HepG2 (cell line): ENCODE data around the gene LYRM7. TPM values are rescaled to one million over a fixed set of nuclear protein-coding genes. Genes with fewer than 3 reads are reported as not detected.

ENCODE experiments used
- ATAC-seq: fragments of 200-7000 bp; cut with Tn5 transposase; 3 replicates; pipeline ENCODE4 v1.9.1; 2020; ENCODE audit warnings: mild to moderate bottlenecking, moderate library complexity
- BruUV-seq: library from RNA; stranded (reverse); fragments of 400-500 nt; replicated peaks from 2 replicates; lab custom pipeline; 2021; lab: Mats Ljungman, UMichigan
- CTCF ChIA-PET: fragments of 300-600 bp; formaldehyde crosslinking; extraction: SDS; loops from one replicate; lab custom pipeline; 2021; ENCODE audit warnings: low total read pairs, inconsistent platforms, low intra/inter-chr PET ratio; lab: Yijun Ruan, JAX
- POLR2A ChIA-PET: fragments of 350-600 bp; sonication (Branson Sonifier 250); formaldehyde crosslinking; loops from one replicate; lab custom pipeline; 2020; ENCODE audit warnings: antibody characterized with exemption, inconsistent platforms; lab: Yijun Ruan, JAX
- DNase-seq: peaks from one replicate; pipeline ENCODE4 v3.0.0-alpha.2; 2015; ENCODE audit warnings: low spot score
- FAIRE-seq: peaks from 3 replicates; lab custom pipeline; 2011; peaks lifted over from hg19 to GRCh38; lab: Jason Lieb, UNC
- H2AFZ ChIP-seq: one replicate; pipeline ENCODE4 v1.6.1; 2011; ENCODE audit warnings: low read length, inconsistent platforms
- H3K27ac ChIP-seq: fragments of 300-600 bp; 3 replicates; pipeline ENCODE4 v1.8.0; 2011; ENCODE audit warnings: mixed run types, mild to moderate bottlenecking, mixed read lengths, low read length, inconsistent platforms; ENCODE audit not compliant: insufficient read depth; ENCODE audit errors: extremely low read length
- H3K27me3 ChIP-seq, 2 experiments: fragments of 200-600 bp in 1 of 2; 2 replicates in 1 of 2; 3 replicates in 1 of 2; pipeline versions ENCODE4 v1.6.0 to v1.8.0; 2011; ENCODE audit warnings: low read length in 2 of 2, mild to moderate bottlenecking in 2 of 2, moderate library complexity in 2 of 2, inconsistent platforms in 1 of 2; ENCODE audit not compliant: insufficient read depth in 2 of 2, control insufficient read depth in 1 of 2
- H3K36me3 ChIP-seq, 2 experiments: fragments of 200-600 bp in 1 of 2; replicated peaks in 1 of 2; 2 replicates in 1 of 2; 3 replicates in 1 of 2; pipeline versions ENCODE4 v1.5.1 to v1.8.0; 2011; ENCODE audit warnings: low read length in 2 of 2, inconsistent platforms in 1 of 2; ENCODE audit not compliant: insufficient read depth in 2 of 2, control insufficient read depth in 1 of 2
- H3K4me1 ChIP-seq: 2 replicates; pipeline ENCODE4 v1.5.1; 2012; ENCODE audit warnings: low read length, inconsistent platforms; ENCODE audit not compliant: insufficient read depth
- H3K4me2 ChIP-seq: 2 replicates; pipeline ENCODE4 v1.6.0; 2011; ENCODE audit warnings: low read depth, low read length, inconsistent platforms
- H3K4me3 ChIP-seq, 3 experiments: fragments of 200-600 bp in 1 of 3; sonication (generic), shearing (Covaris generic) in 1 of 3; replicated peaks in 1 of 3; 2 replicates each; pipeline ENCODE4 v1.5.1; 2011 to 2016; ENCODE audit warnings: low read length in 3 of 3, inconsistent platforms in 2 of 3, low read depth in 2 of 3, mild to moderate bottlenecking in 2 of 3, control low read depth in 1 of 3, mixed read lengths in 1 of 3; ENCODE audit not compliant: insufficient read depth in 1 of 3
- H3K79me2 ChIP-seq: one replicate; pipeline ENCODE4 v1.6.1; 2011; ENCODE audit warnings: low read length, inconsistent platforms; ENCODE audit not compliant: insufficient read depth
- H3K9ac ChIP-seq: 2 replicates; pipeline ENCODE4 v1.6.0; 2011; ENCODE audit warnings: mild to moderate bottlenecking, low read depth, low read length, inconsistent platforms; ENCODE audit not compliant: insufficient read depth
- H3K9me3 ChIP-seq: 2 replicates; pipeline ENCODE4 v1.5.1; 2012; ENCODE audit warnings: mild to moderate bottlenecking, low read length
- H4K20me1 ChIP-seq: 2 replicates; pipeline ENCODE4 v1.6.0; 2011; ENCODE audit warnings: inconsistent platforms, mild to moderate bottlenecking, low read length, moderate library complexity; ENCODE audit not compliant: insufficient read depth
- CBX2 ChIP-seq, 2 experiments: fragments of 200-600 bp in 1 of 2; sonication (generic); formaldehyde crosslinking in 1 of 2; IDR thresholded peaks; 2 replicates each; pipeline versions ENCODE4 v1.7.0 to v1.8.1; 2018 to 2022; ENCODE audit warnings: low read depth in 2 of 2, low read length in 1 of 2, mild to moderate bottlenecking in 1 of 2, missing genetic modification reagents in 1 of 2
- HES4 ChIP-seq: sonication (generic); formaldehyde crosslinking; IDR thresholded peaks from 2 replicates; pipeline ENCODE4 v1.9.0; 2021; ENCODE audit warnings: mild to moderate bottlenecking, missing genetic modification reagents, borderline replicate concordance
- MAFG ChIP-seq: sonication (generic); formaldehyde crosslinking; IDR thresholded peaks from 2 replicates; pipeline ENCODE4 v1.5.1; 2020; ENCODE audit warnings: mild to moderate bottlenecking, missing genetic modification reagents
- ZNF263 ChIP-seq: sonication (generic); formaldehyde crosslinking; IDR thresholded peaks from 2 replicates; pipeline ENCODE4 v1.4.0; 2020; ENCODE audit warnings: missing genetic modification reagents
- ZNF337 ChIP-seq: sonication (generic); formaldehyde crosslinking; IDR thresholded peaks from 2 replicates; pipeline ENCODE4 v1.5.1; 2020; ENCODE audit warnings: missing genetic modification reagents, low read depth, mild to moderate bottlenecking, borderline replicate concordance
- ZNF670 ChIP-seq: sonication (generic); formaldehyde crosslinking; IDR thresholded peaks from 2 replicates; pipeline ENCODE4 v1.8.0; 2022; ENCODE audit warnings: mild to moderate bottlenecking, missing genetic modification reagents, borderline replicate concordance
- ZNF839 ChIP-seq: sonication (generic); formaldehyde crosslinking; IDR thresholded peaks from 2 replicates; pipeline ENCODE4 v1.4.0; 2020; ENCODE audit warnings: missing genetic modification reagents, mild to moderate bottlenecking, borderline replicate concordance
- WGBS: methylation state at CpG from one replicate; pipeline ENCODE4 v1.1.6; 2017; ENCODE audit warnings: low lambda C conversion rate; 5-methylcytosine and 5-hydroxymethylcytosine counted together
- in situ Hi-C: cut with HindIII; loops from 2 replicates; pipeline ENCODE4 v1.10.0; 2017; ENCODE audit warnings: low pct_unique_long_range_greater_than_20kb; ENCODE audit not compliant: extremely low pct_ligation_motif_present
- intact Hi-C: fragments of 100-400 bp; cut with micrococcal nuclease; formaldehyde crosslinking; loops from one replicate; pipeline ENCODE4 v1.10.0; 2022; ENCODE audit not compliant: unreplicated experiment
- polyA plus RNA-seq, 8 experiments: library from polyadenylated mRNA; depleted of rRNA in 3 of 8; stranded (reverse) in 7 of 8; unstranded in 1 of 8; fragments of >200 nt; fragmentation: Illumina TruSeq in 4 of 8; extraction: Trizol in 4 of 8; gene quantifications; 2 replicates each; pipeline versions ENCODE4 v1.2.1 to v1.2.3, GENCODE V29; 2011 to 2016; ENCODE audit warnings: low read depth in 4 of 8, missing spikeins in 1 of 8, mixed read lengths in 1 of 8; ENCODE audit not compliant: insufficient read depth in 1 of 8
- total RNA-seq, 5 experiments: library from RNA; depleted of rRNA; stranded (reverse); fragments of >200 nt; fragmentation: Illumina TruSeq; extraction: Trizol; gene quantifications; 2 replicates each; pipeline ENCODE4 v1.2.3, GENCODE V29; 2016; ENCODE audit warnings: low read depth in 1 of 5
- TF ChIP-seq, protein P1 (sequence below): sonication (generic); IDR thresholded peaks from 2 replicates; pipeline ENCODE4 v1.6.1; 2016; ENCODE audit warnings: low read depth, borderline replicate concordance
- TF ChIP-seq, protein P2 (sequence below): sonication (generic); formaldehyde crosslinking; IDR thresholded peaks from 2 replicates; pipeline ENCODE4 v1.5.1; 2020; ENCODE audit warnings: mild to moderate bottlenecking, missing genetic modification reagents, moderate library complexity
- TF ChIP-seq, protein P3 (sequence below): IDR thresholded peaks from 2 replicates; pipeline ENCODE4 v1.6.1; 2016; ENCODE audit warnings: missing compliant biosample characterization, missing genetic modification reagents, borderline replicate concordance
- TF ChIP-seq, protein P4 (sequence below): sonication (generic); formaldehyde crosslinking; IDR thresholded peaks from 2 replicates; pipeline ENCODE4 v1.5.1; 2020; ENCODE audit warnings: missing genetic modification reagents, mild to moderate bottlenecking, borderline replicate concordance
- TF ChIP-seq, protein P5 (sequence below): sonication (generic); formaldehyde crosslinking; conservative IDR thresholded peaks from 2 replicates; pipeline ENCODE4 v1.4.0; 2020; ENCODE audit warnings: missing genetic modification reagents

The LYRM7 gene
- total and polyA plus RNA-seq, 2 of the 13 experiments (the other 11 are each of a cell fraction or from before 2014, with no cell fraction given), result 3.0 to 5.5 TPM

DNA sequence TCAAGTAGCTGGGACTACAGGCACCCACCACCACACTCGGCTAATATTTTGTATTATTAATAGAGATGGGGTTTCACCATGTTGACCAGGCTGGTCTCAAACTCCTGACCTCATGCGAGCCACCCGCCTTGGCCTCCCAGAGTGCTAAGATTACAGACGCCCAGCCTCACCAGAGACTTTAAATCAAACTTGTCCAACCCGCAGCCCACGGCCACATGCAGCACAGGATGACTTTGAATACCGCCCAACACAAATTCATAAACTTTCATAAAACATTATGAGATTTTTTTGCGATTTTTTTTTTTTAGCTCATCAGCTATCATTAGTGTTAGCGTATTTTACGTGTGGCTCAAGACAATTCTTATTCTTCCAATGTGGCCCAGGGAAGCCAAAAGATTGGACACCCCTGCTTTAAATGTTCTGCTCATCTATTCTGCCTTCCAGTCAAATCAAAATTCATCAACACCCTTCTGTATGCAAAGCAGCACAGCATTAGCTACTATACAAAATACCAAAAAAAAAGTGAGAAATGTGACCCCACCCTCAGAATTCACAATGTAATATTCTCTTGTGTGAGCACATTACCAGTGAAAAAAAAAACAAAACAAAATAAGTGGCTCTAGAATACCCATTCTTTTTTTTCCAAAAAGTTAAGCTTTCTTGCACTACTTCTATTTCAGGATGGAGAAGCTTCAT, 50.4 kb downstream of the LYRM7 start:
- no peak for FAIRE-seq
- no peak for DNase-seq
- Histone ChIP-seq H4K20me1 (no peaks in the 10 kb centered on the region), H3K4me1 (no peaks in the 10 kb centered on the region), H3K9ac (no peak overlapping the region), H3K4me2 (no peak overlapping the region), H3K4me3 (no peak overlapping the region), H3K36me3 (no peaks in the 10 kb centered on the region), H3K27ac (no peak overlapping the region), H3K27me3 (peaks cover 0 to 2% of the 10 kb centered on the region in 2 experiments; a peak in 1 of 5 replicates)
- POLR2A ChIA-PET, result no interaction called here
- intact Hi-C loops, result no loop called here
- WGBS, result 48% methylated on average over 10 of the region's 10 CpGs
- no peak for TF ChIP-seq ZNF337 (CRISPR knock-in tag)
- TF ChIP-seq CBX2 (IDR thresholded peaks at IDR 0.05; ENCODE audit: low read depth, low read length), result no peak
- TF ChIP-seq CBX2 (CRISPR knock-in tag; IDR thresholded peaks at IDR 0.05; ENCODE audit: low read depth), result no peak
- TF ChIP-seq, protein P1, sequence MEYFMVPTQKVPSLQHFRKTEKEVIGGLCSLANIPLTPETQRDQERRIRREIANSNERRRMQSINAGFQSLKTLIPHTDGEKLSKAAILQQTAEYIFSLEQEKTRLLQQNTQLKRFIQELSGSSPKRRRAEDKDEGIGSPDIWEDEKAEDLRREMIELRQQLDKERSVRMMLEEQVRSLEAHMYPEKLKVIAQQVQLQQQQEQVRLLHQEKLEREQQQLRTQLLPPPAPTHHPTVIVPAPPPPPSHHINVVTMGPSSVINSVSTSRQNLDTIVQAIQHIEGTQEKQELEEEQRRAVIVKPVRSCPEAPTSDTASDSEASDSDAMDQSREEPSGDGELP, result no peak
- TF ChIP-seq ZNF263, result no peak
- TF ChIP-seq, protein P2, sequence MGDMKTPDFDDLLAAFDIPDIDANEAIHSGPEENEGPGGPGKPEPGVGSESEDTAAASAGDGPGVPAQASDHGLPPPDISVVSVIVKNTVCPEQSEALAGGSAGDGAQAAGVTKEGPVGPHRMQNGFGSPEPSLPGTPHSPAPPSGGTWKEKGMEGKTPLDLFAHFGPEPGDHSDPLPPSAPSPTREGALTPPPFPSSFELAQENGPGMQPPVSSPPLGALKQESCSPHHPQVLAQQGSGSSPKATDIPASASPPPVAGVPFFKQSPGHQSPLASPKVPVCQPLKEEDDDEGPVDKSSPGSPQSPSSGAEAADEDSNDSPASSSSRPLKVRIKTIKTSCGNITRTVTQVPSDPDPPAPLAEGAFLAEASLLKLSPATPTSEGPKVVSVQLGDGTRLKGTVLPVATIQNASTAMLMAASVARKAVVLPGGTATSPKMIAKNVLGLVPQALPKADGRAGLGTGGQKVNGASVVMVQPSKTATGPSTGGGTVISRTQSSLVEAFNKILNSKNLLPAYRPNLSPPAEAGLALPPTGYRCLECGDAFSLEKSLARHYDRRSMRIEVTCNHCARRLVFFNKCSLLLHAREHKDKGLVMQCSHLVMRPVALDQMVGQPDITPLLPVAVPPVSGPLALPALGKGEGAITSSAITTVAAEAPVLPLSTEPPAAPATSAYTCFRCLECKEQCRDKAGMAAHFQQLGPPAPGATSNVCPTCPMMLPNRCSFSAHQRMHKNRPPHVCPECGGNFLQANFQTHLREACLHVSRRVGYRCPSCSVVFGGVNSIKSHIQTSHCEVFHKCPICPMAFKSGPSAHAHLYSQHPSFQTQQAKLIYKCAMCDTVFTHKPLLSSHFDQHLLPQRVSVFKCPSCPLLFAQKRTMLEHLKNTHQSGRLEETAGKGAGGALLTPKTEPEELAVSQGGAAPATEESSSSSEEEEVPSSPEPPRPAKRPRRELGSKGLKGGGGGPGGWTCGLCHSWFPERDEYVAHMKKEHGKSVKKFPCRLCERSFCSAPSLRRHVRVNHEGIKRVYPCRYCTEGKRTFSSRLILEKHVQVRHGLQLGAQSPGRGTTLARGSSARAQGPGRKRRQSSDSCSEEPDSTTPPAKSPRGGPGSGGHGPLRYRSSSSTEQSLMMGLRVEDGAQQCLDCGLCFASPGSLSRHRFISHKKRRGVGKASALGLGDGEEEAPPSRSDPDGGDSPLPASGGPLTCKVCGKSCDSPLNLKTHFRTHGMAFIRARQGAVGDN (CRISPR knock-in tag), result no peak
- TF ChIP-seq ZNF670 (CRISPR knock-in tag), result no peak
- TF ChIP-seq, protein P3, sequence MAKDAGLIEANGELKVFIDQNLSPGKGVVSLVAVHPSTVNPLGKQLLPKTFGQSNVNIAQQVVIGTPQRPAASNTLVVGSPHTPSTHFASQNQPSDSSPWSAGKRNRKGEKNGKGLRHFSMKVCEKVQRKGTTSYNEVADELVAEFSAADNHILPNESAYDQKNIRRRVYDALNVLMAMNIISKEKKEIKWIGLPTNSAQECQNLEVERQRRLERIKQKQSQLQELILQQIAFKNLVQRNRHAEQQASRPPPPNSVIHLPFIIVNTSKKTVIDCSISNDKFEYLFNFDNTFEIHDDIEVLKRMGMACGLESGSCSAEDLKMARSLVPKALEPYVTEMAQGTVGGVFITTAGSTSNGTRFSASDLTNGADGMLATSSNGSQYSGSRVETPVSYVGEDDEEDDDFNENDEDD, result no peak
- TF ChIP-seq, protein P4, sequence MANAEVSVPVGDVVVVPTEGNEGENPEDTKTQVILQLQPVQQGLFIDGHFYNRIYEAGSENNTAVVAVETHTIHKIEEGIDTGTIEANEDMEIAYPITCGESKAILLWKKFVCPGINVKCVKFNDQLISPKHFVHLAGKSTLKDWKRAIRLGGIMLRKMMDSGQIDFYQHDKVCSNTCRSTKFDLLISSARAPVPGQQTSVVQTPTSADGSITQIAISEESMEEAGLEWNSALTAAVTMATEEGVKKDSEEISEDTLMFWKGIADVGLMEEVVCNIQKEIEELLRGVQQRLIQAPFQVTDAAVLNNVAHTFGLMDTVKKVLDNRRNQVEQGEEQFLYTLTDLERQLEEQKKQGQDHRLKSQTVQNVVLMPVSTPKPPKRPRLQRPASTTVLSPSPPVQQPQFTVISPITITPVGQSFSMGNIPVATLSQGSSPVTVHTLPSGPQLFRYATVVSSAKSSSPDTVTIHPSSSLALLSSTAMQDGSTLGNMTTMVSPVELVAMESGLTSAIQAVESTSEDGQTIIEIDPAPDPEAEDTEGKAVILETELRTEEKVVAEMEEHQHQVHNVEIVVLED (CRISPR knock-in tag), result no peak
- TF ChIP-seq MAFG (CRISPR knock-in tag), result no peak
- no peak for TF ChIP-seq ZNF839
- TF ChIP-seq HES4, result no peak
- TF ChIP-seq, protein P5, sequence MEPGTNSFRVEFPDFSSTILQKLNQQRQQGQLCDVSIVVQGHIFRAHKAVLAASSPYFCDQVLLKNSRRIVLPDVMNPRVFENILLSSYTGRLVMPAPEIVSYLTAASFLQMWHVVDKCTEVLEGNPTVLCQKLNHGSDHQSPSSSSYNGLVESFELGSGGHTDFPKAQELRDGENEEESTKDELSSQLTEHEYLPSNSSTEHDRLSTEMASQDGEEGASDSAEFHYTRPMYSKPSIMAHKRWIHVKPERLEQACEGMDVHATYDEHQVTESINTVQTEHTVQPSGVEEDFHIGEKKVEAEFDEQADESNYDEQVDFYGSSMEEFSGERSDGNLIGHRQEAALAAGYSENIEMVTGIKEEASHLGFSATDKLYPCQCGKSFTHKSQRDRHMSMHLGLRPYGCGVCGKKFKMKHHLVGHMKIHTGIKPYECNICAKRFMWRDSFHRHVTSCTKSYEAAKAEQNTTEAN (CRISPR knock-in tag), result no peak
- TF ChIP-seq, all 625 proteins: peak for 0
- no peaks in the 10 kb centered on the region for H3K79me2 ChIP-seq
- in situ Hi-C loops, result no loop called here
- CTCF ChIA-PET, result no interaction called here
- no peak overlapping the region for H2AFZ ChIP-seq
- no peaks in the 10 kb centered on the region for H3K9me3 ChIP-seq
- ATAC-seq, result no peak
- BruUV-seq, result no TSS peak
